ENCODE results near the gene APBA1.

- no peak for TF ChIP-seq CTCF (IDR thresholded peaks at IDR 0.05 in 8 of 11, conservative IDR thresholded peaks at IDR 0.05 in 3 of 11)
- TF ChIP-seq POLR2A (IDR thresholded peaks at IDR 0.05): no peak
- TF ChIP-seq POLR2AphosphoS5 (IDR thresholded peaks at IDR 0.05): no peak
Observed at GRCh38 chr9:69458176-69458575, 214.0 kb downstream of the APBA1 start.

Measured in spleen (tissue), 7 donors.